ENCODE results near the gene TMEM182.

DNA sequence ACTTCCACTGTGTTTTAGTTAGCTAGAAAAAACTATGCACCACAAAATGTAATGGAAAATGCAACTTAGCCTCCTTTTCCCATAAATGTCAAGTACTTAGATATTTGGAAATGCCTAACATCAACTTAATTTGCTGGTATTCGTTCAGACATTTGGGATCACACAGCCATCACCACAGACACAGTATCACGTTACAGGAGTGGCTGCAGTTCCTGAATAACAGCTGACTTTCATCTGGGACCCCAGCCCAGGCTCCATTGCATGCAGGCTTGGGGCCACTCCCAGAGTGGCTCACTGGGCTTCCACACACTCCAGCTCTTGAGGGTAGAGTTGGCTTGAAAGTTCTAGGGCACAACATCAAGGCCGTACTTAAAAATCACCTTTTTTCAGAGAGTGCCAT is 9.3 kb downstream of the TMEM182 start:
- TF ChIP-seq, protein P1, sequence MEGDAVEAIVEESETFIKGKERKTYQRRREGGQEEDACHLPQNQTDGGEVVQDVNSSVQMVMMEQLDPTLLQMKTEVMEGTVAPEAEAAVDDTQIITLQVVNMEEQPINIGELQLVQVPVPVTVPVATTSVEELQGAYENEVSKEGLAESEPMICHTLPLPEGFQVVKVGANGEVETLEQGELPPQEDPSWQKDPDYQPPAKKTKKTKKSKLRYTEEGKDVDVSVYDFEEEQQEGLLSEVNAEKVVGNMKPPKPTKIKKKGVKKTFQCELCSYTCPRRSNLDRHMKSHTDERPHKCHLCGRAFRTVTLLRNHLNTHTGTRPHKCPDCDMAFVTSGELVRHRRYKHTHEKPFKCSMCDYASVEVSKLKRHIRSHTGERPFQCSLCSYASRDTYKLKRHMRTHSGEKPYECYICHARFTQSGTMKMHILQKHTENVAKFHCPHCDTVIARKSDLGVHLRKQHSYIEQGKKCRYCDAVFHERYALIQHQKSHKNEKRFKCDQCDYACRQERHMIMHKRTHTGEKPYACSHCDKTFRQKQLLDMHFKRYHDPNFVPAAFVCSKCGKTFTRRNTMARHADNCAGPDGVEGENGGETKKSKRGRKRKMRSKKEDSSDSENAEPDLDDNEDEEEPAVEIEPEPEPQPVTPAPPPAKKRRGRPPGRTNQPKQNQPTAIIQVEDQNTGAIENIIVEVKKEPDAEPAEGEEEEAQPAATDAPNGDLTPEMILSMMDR (IDR thresholded peaks at IDR 0.05) = no peak
- TF ChIP-seq POLR2A (IDR thresholded peaks at IDR 0.05) = no peak
- no peak for TF ChIP-seq POLR2AphosphoS5 (IDR thresholded peaks at IDR 0.05; ENCODE audit: insufficient read depth in 1 of 2, low read depth in 1 of 2)
